NCI-H345 (cell line): Measurements from ENCODE around the gene TRAF3.
A peak's percentile ranks its signal among the peaks of the same experiment; 100 is the strongest.
"Not testable (repeated sequence)": the region's sequence is repeated elsewhere in the genome, so short reads cannot be mapped to it uniquely, and the experiment has no call there.

Experiments
- DNase-seq: peaks from one replicate; lab custom pipeline; 2025; lab: John Stamatoyannopoulos, UW

Gene TRAF3

DNA sequence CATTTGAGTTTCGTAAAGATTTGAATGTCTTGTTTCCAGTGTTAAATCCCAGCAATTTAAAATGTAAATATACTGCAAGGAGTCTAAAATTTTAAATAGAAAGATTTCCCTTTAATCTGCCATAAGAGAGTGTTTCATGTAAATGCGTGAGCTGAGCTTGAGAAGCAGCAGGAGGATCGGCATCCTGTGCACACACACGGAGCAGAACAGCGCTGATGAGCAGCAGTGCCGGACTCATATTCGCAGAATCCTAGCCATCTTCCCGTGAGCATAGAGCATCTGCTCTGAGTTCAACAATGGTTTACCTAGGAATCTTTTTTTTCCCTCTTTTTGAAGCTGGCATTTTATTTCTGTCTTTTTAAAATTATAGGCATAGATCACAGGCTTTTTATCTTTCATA is 115.4 kb downstream of the TRAF3 start:
- DNase-seq, result no peak

DNA sequence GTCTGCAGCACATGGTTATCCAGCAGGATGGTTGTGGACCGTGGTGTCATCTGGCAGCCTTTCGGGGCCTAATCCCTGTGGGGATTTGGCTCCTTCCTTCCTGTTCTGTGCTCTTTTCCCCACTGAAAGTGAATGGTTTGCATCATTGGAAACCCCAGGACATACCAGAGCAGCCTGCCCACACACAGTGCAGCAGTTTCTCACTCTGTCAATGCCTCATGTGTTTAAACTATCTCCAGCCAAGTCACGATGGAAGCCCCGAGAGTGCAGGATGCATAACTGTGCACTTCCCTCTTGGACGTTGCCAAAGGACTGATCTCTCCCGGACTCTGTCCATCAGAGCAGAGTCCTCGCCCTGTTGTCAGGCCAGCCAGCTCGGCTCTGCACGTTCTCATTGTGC is 116.2 kb downstream of the TRAF3 start:
- no peak for DNase-seq

DNA sequence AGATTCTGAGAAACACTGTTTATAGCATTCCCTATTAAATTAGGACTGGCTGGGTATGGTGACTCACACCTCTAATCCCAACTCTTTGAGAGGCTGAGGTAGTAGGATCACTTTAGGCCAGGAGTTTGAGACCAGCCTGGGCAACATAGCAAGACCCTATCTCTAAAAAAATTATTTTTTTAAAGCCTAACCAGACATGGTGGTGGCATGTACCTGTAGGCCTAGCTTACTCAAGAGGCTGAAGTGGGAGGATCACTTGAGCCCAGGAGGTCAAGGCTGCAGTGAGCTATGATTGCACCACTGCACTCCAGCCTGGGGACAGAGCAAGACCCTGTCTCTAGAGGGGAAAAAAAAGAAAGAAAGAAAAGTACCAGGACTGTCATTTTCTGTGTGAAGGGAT is 119.5 kb downstream of the TRAF3 start:
- DNase-seq, result not testable (repeated sequence)

DNA sequence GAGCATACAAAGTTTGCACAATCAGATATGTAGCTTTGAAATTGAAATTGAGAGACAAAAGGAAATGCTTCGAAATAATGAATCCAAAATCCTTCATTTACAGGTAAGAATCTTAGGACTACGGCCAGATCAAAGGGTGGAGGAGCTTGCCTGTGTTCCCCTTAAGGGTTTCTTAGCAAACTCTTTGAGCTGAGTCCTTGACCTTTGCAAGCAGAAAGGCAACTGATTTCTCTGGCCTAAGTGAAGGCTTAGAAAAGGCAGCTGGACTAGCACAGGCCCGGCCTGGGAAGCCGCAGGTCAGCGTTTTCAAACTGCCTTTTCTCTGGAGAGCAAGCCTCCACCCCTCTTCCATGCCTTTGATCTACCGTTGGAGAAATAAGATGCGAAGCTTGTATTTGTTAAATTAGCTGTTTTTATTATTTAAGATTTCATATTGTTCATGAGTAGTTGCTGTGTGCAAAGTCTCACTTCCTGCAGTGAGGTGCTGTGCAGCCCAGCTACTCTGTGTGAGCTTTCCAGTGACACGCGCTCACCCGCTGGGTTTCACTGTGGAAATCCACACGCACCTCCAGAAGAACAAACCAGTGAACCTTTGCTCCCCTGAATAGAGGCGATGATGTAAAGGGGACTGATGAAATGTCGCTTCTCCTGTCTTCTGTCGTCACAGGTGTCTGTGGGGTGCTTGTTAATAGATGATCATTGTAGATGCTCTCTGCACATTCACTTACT is 120.2 kb downstream of the TRAF3 start:
- DNase-seq, result no peak

DNA sequence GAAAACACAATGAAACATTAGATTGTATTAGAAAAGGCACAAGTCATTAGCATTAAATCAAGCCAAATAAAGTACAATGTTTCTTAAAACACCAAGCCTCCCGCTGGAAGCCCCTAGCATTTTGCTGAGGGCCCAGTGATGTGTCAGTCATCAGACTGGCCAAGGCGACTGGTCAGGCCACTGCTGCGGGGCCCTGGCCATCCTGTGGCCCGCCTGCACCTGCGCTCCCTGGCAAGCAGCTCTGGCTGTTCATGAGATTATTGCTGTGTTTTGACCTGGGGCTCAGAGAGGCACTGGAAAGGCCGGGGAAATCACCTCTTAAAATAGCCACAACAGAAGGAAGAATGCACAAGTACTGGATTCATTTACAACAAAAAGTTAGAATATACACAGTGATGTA is 121.0 kb downstream of the TRAF3 start:
- DNase-seq, result no peak

DNA sequence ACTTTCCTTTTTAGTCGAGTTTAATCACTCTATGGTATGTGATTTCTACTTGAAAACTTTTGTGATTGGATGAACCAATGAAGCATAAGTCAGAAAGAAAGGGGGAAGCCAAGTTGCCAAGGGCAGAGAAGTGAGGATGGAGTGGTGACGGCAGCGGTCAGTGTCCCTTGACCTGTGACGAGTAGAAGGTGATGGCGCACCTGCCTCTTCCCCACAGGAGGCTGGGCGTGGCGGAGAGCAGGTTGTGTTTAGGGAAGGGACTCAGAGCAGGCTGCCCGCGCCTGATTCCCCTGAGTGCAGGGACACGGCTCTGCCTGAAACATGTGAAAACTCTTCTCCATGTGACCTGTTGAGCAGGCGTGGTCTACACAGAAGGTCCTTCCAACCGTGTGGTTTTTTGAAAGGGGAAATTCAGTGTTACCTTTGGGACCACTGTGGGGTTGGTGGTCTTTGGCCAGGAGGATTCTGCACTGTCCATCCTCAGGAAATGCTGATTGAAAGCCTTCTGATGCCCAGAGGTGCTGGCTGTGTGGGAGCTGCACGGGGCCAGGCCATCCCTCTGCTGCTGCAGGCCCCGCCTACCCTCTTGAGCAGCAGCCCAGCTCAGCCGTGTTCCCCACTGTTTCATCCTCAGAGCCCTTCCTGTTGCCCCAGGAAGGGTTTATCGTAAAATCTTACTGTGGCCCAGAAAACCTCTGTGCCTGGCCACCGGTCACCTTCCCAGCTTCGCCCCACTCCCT is 121.7 kb downstream of the TRAF3 start:
- DNase-seq, result no peak

DNA sequence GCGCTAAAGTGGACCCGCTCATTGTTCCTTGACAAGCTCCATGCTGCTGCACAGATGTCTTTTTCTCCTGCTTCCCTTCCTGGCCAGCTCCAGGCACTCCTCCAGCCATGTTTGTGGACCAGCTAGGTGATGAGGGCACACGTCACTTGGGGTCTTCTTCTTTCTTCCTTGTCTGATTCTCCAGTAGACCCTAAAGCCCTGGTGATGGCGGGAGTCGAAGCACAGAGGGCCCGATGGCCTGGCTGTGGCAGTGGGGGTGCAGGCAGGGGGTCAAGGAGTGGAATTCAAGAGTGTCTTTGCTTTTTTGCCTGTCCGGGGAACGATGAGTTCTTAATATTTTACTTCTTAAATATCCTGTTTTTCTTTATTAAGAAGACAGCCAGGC is 122.3 kb downstream of the TRAF3 start:
- DNase-seq, result no peak

DNA sequence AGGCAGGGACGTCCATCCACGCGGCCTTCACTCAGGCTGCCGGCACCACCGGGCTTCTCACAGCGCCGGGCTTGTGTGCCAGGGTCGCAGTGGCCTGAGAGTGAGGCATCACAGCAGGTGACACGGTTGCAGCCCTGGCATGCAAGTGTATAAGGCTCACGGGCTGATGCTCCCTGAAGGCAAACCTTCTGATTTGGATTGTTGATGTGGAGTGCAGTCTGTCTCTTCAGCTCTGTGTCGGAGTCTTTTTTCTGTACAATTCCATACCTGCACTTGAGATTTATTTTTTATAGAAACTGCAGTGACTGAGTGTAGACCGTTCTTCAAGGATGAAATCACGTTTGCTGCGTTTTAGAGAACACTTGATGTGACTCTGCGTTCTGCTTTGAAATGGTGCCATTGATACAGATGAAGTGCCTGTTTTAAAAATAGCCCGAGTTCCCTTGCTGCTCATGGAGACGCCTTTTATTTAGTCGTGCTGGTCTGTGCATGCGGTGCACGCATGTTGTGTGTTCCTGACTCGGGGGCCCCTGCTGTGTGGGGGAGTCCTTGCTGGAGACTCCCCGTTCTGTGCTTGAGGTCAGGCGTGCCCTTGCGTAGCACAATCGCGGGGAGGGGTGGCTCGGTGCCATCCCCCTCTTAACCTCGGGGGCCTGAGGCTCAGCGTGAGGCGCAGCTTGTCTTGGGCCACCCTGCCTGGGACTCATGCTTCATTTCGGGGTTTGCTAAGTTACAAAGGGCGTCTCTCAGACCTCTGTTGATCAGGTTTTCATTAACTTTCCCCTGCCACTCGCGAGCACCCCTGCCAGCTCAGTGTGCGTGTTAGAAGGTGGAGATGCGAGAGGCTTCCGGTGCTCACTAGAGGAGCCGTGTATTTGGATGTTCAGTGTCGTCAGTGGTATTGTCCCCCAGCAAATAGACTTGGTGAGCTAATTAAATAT is 123.7 kb downstream of the TRAF3 start:
- peak; percentile 61 for DNase-seq

DNA sequence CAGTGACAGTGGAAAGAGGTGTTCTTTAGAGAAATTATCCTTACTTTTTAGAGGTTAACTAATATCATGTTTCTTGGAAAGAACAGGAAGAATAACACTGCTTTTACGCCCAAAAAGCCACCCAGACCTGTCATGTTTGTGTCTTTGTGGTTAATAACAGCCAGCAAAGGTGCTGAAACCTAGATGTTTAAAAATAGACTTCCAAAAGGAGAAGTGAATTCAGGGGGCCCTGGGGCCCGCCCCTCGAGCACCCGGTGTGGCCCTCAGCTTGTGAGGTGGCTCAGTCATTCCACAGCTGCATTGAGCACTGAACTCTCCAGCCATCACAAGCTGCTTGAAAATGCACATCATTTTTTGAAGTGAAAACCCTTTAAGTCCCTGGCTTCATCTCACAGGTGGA is 124.4 kb downstream of the TRAF3 start:
- DNase-seq, result no peak

DNA sequence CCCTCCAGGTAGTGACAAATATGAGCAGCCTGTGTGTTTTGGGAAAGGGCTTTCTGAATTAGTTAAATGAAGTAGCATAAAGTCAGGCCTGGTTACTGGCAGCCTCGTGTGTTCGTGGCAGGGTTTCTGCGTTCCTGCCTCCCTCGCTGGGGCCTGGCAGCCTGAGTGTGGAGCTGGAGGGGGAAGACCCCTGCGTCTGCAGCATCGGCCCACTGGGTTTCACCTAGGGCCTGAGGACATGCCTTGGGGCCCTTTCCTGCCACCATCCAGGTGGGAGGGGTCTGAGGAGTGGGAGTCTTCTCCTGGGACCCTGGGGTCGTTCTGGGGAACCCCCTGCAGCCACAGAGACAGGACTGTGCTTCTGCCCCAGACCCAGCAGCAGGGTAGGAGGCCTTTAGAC is 124.8 kb downstream of the TRAF3 start:
- no peak for DNase-seq

DNA sequence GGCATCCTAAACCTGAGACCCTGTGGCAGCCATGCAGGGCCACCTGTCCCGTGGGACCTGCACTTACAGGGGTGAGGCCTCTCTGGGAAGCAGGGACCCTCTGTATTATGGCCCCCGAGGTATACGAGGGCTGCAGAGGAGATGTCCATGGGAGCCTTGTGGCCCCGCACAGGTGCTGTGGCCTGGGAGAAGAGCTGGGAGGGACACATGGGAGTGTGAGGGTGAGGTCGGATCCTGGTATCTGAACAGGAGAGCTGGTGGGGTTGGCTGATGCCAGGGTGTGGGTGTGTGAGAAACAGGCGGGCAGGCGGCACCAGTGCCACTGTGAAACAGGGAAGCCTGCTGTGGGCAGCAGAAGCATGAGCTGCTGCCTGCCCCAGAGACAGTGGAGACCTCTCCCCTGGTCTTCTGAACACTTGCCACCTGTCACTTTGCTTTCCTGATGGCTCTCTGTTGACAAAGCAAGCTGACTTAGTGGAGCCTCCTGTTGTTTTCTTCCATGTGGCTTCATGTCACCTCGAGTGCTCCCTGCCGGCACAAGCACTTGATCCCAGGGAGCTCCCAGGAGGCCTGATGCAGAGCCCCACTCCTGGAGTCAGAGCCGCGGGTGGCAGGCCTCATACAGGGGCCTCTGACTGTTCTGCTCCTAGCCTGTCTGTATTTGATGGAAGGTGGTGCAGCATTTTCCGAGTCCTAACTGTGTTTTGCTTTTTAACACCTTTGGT is 125.4 kb downstream of the TRAF3 start:
- DNase-seq, result peak; percentile 84

DNA sequence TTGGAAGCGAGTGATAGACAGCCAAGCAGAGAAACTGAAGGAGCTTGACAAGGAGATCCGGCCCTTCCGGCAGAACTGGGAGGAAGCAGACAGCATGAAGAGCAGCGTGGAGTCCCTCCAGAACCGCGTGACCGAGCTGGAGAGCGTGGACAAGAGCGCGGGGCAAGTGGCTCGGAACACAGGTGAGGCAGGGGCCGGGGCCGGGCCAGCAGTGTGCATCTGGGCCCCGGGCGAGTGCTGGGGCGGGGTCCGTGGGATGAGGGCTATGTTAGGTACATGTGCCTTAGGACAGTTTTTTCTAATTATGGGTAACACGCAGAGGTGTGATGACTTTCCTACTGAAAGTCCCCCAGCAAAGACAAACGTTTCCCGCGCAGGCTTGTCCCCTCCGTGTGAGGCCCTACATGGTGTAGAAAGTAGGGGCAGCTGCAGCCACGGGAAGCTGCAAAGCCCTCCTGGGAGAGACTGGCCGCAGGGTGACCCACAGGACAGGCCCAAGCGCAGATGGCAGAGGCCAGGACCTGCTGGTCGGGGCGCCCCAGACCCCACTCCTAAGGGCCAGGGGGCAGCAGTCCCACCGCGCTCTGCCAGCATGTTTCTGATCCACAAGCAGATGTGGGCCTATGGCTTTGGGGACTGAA is 126.1 kb downstream of the TRAF3 start:
- DNase-seq, result no peak

DNA sequence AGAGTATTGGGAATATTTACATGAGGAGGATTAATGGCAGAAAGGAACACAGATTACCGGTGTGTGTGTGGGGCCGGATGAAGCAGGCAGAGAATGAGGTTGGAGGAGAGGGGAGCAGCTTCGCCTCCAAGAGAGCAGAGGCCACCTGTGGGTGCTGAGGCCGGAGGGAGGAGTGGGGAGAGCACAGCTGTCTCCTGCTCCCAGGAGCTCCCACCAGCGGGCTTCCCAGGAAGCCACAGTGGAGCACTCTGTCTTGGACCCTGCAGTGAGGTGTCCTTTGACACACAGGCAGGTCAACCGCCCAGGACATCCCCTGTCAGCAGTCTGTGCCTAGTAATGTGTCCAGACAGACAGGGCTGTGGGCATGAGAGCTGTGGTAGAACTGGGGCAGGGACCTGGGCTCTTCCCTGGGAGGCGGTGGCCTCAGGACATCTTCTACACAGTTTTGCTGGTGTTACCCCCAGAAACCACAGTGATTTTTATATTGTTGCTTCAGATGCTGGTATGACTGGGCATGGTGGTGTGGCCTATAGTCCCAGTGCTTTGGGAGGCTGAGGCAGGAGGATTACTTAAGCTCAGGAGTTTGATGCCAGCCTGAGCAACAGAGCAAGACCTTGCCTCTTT is 126.8 kb downstream of the TRAF3 start:
- DNase-seq, result no peak

DNA sequence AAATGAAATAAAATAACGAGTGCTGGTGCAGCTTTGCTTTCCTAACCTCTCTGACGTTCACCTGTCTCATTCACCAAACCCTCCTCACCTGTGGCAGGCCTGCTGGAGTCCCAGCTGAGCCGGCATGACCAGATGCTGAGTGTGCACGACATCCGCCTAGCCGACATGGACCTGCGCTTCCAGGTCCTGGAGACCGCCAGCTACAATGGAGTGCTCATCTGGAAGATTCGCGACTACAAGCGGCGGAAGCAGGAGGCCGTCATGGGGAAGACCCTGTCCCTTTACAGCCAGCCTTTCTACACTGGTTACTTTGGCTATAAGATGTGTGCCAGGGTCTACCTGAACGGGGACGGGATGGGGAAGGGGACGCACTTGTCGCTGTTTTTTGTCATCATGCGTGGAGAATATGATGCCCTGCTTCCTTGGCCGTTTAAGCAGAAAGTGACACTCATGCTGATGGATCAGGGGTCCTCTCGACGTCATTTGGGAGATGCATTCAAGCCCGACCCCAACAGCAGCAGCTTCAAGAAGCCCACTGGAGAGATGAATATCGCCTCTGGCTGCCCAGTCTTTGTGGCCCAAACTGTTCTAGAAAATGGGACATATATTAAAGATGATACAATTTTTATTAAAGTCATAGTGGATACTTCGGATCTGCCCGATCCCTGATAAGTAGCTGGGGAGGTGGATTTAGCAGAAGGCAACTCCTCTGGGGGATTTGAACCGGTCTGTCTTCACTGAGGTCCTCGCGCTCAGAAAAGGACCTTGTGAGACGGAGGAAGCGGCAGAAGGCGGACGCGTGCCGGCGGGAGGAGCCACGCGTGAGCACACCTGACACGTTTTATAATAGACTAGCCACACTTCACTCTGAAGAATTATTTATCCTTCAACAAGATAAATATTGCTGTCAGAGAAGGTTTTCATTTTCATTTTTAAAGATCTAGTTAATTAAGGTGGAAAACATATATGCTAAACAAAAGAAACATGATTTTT is 128.2 kb downstream of the TRAF3 start:
- no peak for DNase-seq

DNA sequence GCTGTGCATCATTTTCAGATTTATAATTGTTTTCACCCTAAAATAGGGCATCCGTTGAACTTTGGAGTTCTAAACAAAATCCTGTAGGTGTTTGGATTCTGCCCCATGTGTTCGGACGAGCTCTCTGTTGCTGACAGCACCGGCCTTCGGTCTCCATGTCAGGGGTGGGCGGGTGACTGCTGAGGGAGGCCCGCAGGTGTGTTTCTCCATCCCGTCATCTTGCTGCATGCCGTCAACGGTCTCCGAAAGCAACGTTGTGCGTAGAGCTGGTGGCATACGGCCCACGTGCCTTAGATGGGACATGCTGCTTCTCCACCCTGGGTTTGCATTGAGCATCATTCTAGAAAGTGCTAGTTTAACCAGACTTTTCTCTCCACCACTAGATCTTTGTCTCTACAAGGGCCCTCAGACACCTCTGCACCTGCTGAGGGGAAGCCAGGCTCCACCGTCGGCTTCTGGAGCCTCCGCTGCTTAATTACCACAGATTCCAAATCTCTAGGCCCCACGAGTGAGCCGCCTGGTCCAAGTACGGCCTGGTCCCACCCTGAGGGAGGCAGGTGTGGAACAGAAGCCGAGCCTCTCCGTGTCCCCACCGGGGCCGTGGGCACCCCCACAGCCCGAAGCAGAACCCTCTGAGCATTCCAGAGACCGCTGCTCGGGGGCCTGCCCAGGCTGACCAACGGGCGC is 129.5 kb downstream of the TRAF3 start:
- no peak for DNase-seq

DNA sequence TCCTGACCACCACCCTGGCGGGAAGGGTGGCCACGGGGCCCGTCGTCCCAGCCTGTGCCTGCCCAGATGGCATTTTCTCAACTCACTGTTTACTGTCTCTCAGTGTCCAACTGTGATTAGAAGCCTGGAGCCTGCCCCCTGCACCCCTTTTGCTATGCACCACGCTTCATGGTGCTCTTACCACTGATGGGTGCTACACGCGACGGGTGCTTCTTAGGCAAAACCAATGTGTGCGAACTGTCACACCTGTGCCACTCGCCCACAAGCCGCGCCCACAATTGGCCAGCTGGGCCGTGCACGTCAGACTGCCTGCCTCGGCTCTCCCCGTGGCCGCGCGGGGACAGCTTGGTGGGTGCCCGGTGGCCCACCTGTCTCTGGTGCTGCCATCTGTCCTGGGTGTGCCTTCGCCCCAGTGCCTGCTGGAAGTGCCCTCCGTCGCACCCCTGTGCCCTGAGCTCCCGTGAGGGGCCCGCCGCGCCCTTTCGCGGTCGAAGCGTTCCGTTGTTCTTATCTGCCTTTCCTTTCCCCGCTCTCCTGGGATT is 130.1 kb downstream of the TRAF3 start:
- DNase-seq, result no peak

DNA sequence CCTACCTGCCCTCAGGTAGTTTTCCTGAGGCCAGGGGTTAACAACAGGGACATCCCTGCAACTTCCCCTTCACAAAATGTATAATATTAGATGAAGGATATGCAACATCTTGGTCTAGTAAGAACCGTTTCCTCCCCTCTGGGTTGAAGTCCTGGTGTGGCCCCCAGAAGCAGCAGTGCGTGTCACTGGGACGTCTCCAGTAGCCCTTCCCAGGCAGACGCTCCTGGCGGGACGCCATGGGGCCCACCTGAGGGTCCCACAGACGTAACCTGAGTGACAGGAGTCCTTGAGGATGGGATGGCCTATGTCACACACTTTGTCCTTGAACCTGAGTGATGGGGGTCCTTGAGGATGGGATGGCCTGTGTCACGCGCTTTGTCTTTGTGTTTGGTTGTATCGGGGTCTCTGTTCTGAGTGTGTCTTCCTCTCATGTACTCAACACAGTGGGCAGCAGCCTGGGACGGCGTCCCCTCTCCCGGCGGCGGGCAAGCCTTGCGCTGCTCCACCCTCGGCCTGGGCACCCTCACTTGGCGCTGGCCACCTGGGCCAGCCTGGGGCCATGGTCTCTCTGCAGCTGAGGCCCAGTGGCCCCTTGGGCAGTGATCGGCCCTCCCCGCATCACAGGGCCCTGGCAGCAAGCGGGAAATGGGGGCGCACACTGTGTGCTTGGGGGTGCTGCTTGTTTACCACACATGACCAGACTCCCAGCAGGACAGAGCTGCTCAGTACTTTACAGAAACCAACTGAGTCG is 130.9 kb downstream of the TRAF3 start:
- DNase-seq, result no peak
